Tibial nerve (tissue), 4 donors: ENCODE data around the gene TMEM59. TPM values are rescaled to one million over a fixed set of nuclear protein-coding genes. Genes with fewer than 3 reads are reported as not detected.

Experiments used
- DNase-seq, 2 donors: peaks; one replicate each; pipeline ENCODE4 v3.0.0-alpha.2; 2019; ENCODE audit warnings: low spot score in 2 of 2
- H3K27ac ChIP-seq, 4 donors: fragments of 200-600 bp; sonication (generic) in 3 of 4; one replicate each; pipeline ENCODE4 v1.5.1; 2017 to 2019; ENCODE audit warnings: mild to moderate bottlenecking in 1 of 4
- H3K27me3 ChIP-seq, 2 donors: fragments of 200-600 bp; sonication (generic) in 1 of 2; one replicate each; pipeline versions ENCODE4 v1.5.1 to v1.6.0; 2017 to 2019
- H3K36me3 ChIP-seq, 3 donors: fragments of 200-600 bp; sonication (generic); one replicate each; pipeline ENCODE4 v1.5.1; 2018 to 2019
- H3K4me1 ChIP-seq, 4 donors: fragments of 200-600 bp; sonication (generic) in 3 of 4; one replicate each; pipeline ENCODE4 v1.5.1; 2017 to 2019
- H3K4me3 ChIP-seq, 4 donors: fragments of 200-600 bp; sonication (generic) in 3 of 4; one replicate each; pipeline ENCODE4 v1.5.1; 2017 to 2019; ENCODE audit warnings: mild to moderate bottlenecking in 1 of 4, moderate library complexity in 1 of 4
- H3K9me3 ChIP-seq, 4 donors: fragments of 200-600 bp; sonication (generic) in 3 of 4; one replicate each; pipeline ENCODE4 v1.5.1; 2017 to 2019
- EP300 ChIP-seq, 2 donors: sonication (generic); formaldehyde crosslinking; IDR thresholded peaks; one replicate each; pipeline ENCODE4 v1.6.1; 2017; ENCODE audit warnings: antibody characterized with exemption in 2 of 2, mild to moderate bottlenecking in 1 of 2
- POLR2A ChIP-seq, 2 donors: fragments of 450-650 bp; IDR thresholded peaks; one replicate each; pipeline ENCODE4 v1.6.1; 2017; ENCODE audit warnings: antibody characterized with exemption in 2 of 2, mild to moderate bottlenecking in 2 of 2, moderate library complexity in 2 of 2
- WGBS, 2 donors: methylation state at CpG; one replicate each; pipeline ENCODE4 v1.1.5; 2018; 5-methylcytosine and 5-hydroxymethylcytosine counted together
- total RNA-seq, 4 donors: library from RNA; depleted of rRNA; stranded (reverse); fragments of >200 nt; gene quantifications; one replicate each; pipeline ENCODE4 v1.1.0, GENCODE V29; 2016
- TF ChIP-seq, protein P1 (sequence below), 5 experiments: fragments of 200-600 bp in 3 of 5; fragments of 450-650 bp in 2 of 5; sonication (generic) in 3 of 5; IDR thresholded peaks; one replicate each; pipeline ENCODE4 v1.5.1; 2016 to 2019; ENCODE audit warnings: antibody characterized with exemption in 5 of 5, mild to moderate bottlenecking in 3 of 5, moderate library complexity in 2 of 5

Gene TMEM59
- total RNA-seq, 4 donors from 2014 or later = 145 to 304 (median 189) TPM

DNA sequence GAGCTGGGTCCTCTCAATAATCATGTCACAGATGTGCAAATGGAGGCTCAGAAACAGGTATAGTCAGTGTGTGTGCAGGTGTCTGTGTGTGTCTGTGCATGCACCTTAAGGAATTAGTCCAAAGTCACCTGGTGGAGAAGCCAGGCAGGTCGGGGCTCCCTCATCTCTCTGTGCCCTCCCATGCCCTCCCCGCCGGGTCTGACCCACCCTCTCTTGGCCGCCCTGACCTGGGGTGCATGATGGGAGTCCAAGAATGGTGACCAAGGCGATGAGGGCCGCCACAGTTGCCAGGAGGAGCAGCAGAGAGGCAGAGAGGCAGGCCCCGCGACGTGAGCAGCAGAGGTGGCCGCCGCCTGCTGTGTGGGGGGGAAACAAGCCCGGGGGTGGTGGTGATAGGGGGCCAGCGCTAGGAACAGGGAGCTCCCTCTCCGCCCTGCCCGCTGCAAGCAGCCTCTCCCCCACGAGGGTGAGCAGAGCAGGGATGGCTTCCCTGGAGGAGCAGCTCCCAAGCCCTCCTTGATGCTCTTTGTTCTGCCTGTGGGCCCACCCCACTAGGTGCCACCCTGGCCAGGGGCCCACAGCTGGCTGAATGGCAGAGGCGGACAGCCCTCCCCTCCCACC is 38.9 kb downstream of the TMEM59 start:
- H3K27me3 ChIP-seq = peaks cover 0 to 6% of the 10 kb centered on the region in 2 donors
- no peaks in the 10 kb centered on the region for H3K4me1 ChIP-seq
- 52 to 53% methylated on average over 6 to 17 of the region's 17 CpGs for WGBS, 2 donors
- no peaks in the 10 kb centered on the region for H3K36me3 ChIP-seq
- H3K4me3 ChIP-seq = no peak overlapping the region
- no peak overlapping the region for H3K27ac ChIP-seq
- DNase-seq = no peak
- TF ChIP-seq POLR2A (IDR thresholded peaks at IDR 0.05) (no peak), EP300 (IDR thresholded peaks at IDR 0.05) (no peak)
- TF ChIP-seq, protein P1, sequence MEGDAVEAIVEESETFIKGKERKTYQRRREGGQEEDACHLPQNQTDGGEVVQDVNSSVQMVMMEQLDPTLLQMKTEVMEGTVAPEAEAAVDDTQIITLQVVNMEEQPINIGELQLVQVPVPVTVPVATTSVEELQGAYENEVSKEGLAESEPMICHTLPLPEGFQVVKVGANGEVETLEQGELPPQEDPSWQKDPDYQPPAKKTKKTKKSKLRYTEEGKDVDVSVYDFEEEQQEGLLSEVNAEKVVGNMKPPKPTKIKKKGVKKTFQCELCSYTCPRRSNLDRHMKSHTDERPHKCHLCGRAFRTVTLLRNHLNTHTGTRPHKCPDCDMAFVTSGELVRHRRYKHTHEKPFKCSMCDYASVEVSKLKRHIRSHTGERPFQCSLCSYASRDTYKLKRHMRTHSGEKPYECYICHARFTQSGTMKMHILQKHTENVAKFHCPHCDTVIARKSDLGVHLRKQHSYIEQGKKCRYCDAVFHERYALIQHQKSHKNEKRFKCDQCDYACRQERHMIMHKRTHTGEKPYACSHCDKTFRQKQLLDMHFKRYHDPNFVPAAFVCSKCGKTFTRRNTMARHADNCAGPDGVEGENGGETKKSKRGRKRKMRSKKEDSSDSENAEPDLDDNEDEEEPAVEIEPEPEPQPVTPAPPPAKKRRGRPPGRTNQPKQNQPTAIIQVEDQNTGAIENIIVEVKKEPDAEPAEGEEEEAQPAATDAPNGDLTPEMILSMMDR (IDR thresholded peaks at IDR 0.05) = no peak
- no peaks in the 10 kb centered on the region for H3K9me3 ChIP-seq

DNA sequence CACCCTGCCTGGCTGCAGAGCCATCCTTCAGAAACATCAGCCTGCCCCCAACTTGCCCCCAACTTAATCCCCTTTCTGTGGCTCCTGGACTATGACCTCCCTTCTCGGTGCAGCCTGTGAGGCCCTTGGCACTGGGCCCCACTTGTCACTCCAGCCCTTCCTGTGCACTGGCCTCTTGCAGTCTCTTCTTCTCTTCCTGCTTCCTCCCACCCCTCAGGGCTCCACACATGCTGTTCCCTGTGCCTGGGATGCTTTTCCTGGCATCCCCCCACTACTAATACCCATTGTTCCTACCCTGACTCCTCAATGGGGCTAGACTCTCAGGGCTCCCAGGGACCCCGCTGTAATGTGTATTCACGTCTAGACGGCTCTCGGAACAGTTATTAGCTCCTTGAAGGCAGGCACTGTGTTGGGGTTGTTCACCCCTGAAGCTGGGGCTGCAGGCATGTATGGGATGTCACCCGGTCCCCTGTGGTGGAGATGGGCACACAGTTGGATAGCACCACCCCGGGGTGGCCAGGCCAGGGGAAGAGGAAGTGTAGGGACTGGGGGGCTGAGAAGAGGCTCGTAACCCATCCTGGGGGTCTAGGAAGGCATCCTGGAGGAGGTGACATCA is 39.5 kb downstream of the TMEM59 start:
- Histone ChIP-seq H3K4me1 (no peaks in the 10 kb centered on the region), H3K4me3 (no peak overlapping the region), H3K9me3 (no peaks in the 10 kb centered on the region), H3K36me3 (no peaks in the 10 kb centered on the region), H3K27ac (no peak overlapping the region), H3K27me3 (peaks cover 0 to 6% of the 10 kb centered on the region in 2 donors)
- WGBS, 2 donors = 73 to 75% methylated on average over 8 of the region's 8 CpGs
- no peak for TF ChIP-seq EP300 (IDR thresholded peaks at IDR 0.05)
- no peak for DNase-seq

DNA sequence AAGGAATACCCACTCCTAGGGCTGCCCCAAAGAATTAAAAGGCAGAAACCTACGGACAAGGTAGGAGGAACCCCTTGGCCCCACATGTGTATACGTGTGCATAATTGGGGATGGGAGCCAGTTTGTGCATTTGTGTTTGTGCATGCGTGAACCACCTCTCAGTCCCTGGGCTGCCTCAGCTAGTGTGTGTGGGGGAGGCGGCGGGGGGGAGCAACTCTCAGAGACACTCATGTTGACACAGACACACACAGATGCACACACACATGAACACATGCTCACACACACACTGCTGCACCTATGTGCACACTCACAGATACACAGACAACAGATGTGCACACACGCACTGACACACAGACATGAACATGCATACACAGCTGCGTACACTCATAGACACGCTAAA is 40.1 kb downstream of the TMEM59 start:
- Histone ChIP-seq H3K4me3 (no peak overlapping the region), H3K27ac (no peak overlapping the region), H3K27me3 (peaks cover 0 to 6% of the 10 kb centered on the region in 2 donors), H3K36me3 (no peaks in the 10 kb centered on the region), H3K9me3 (no peaks in the 10 kb centered on the region), H3K4me1 (no peaks in the 10 kb centered on the region)
- WGBS, 2 donors = 72 to 78% methylated on average over 6 of the region's 8 CpGs
- TF ChIP-seq EP300 (IDR thresholded peaks at IDR 0.05) (no peak), POLR2A (IDR thresholded peaks at IDR 0.05) (no peak)
- TF ChIP-seq, protein P1 (IDR thresholded peaks at IDR 0.05) = no peak
- DNase-seq = no peak

DNA sequence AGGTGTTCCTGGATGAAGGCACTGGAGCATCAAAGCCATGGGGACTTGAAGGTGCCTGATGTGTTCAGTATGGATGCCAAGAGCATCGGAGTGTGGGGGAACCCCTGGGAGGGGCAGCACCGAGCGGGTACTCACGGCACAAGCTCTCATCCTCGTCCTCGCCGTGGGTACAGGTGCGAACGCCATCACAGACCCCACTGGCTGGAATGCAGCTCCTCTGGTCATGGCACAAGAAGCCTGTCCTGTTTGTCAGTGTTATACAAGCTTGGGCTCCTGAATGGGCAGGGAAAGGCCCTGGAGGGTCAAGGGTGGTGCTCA is 41.0 kb downstream of the TMEM59 start:
- H3K36me3 ChIP-seq = no peaks in the 10 kb centered on the region
- H3K27me3 ChIP-seq = peaks cover 0 to 6% of the 10 kb centered on the region in 2 donors
- no peaks in the 10 kb centered on the region for H3K9me3 ChIP-seq
- WGBS, 2 donors = 84 to 89% methylated on average over 9 of the region's 9 CpGs
- TF ChIP-seq EP300 (IDR thresholded peaks at IDR 0.05) = no peak
- TF ChIP-seq, protein P1 (IDR thresholded peaks at IDR 0.05) = no peak
- TF ChIP-seq POLR2A (IDR thresholded peaks at IDR 0.05) = no peak
- no peak overlapping the region for H3K4me3 ChIP-seq
- no peaks in the 10 kb centered on the region for H3K4me1 ChIP-seq
- DNase-seq = no peak
- no peak overlapping the region for H3K27ac ChIP-seq

DNA sequence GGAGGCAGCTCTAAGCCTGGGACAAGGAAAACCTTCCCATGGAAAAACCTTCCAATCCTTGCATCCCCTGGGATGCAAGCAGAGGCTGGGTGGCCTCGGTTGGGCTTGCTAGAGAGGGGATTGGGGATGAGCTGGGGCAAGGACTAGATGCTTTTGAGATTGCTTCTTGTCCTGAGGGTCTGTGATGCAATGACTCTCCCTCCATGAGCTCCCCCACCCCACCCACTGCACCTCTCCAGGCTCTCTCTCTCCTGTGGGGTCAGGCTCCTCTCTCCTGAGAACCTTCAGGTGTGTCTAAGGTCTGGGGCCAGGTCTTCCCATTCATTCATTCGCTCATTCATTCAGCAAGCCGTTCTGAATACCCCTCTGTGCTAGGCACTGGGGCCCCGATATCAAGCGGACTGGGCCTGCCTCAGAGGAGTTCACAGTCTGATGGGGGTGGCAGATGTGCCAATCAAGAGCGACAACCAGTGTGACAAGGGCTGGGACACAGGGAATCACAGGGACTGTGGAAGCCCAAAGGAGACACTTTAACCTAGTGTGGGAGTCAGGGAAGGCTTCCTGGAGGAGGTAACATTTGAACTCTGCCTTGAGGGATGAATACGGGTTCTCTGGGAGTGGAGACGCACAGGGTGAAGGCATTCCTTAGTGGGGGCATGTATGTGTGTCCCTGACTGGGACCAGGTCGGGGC is 41.5 kb downstream of the TMEM59 start:
- no peak for DNase-seq
- TF ChIP-seq, protein P1 (IDR thresholded peaks at IDR 0.05) = no peak
- TF ChIP-seq POLR2A (IDR thresholded peaks at IDR 0.05) (no peak), EP300 (IDR thresholded peaks at IDR 0.05) (no peak)
- WGBS, 2 donors = 79 to 81% methylated on average over 9 of the region's 9 CpGs
- Histone ChIP-seq H3K36me3 (no peaks in the 10 kb centered on the region), H3K9me3 (no peaks in the 10 kb centered on the region), H3K4me3 (no peak overlapping the region), H3K27me3 (peaks cover 0 to 6% of the 10 kb centered on the region in 2 donors), H3K4me1 (no peaks in the 10 kb centered on the region), H3K27ac (no peak overlapping the region)
